RWPE2 (cell line): ENCODE data around the gene ZNF160.

ENCODE experiments used
- ATAC-seq: fragments of 200-7000 bp; cut with Tn5 transposase; 3 replicates; pipeline ENCODE4 v1.9.1; 2021; ENCODE audit warnings: low read depth
- DNase-seq: peaks from one replicate; pipeline ENCODE4 v3.0.0-alpha.2; 2020; ENCODE audit warnings: low spot score
- H3K27ac ChIP-seq: fragments of 450-650 bp; 2 replicates; pipeline ENCODE4 v1.5.1; 2017; ENCODE audit warnings: mild to moderate bottlenecking; ENCODE audit not compliant: poor library complexity, severe bottlenecking
- H3K27me3 ChIP-seq: fragments of 250-450 bp; sonication (Bioruptor Pico); 2 replicates; pipeline ENCODE4 v1.5.1; 2021; ENCODE audit warnings: mild to moderate bottlenecking, moderate library complexity; ENCODE audit not compliant: insufficient read depth, poor library complexity, severe bottlenecking
- H3K36me3 ChIP-seq: fragments of 250-450 bp; sonication (Bioruptor Pico); 2 replicates; pipeline ENCODE4 v1.5.1; 2020; ENCODE audit warnings: low read depth, mild to moderate bottlenecking, moderate library complexity
- H3K4me1 ChIP-seq: fragments of 250-450 bp; sonication (Bioruptor Pico); 2 replicates; pipeline ENCODE4 v1.5.1; 2021; ENCODE audit warnings: mild to moderate bottlenecking, moderate library complexity; ENCODE audit not compliant: insufficient read depth, poor library complexity, severe bottlenecking
- H3K4me3 ChIP-seq: fragments of 250-450 bp; sonication (Bioruptor Pico); 2 replicates; pipeline ENCODE4 v1.5.1; 2021; ENCODE audit warnings: mild to moderate bottlenecking, moderate library complexity; ENCODE audit not compliant: severe bottlenecking
- H3K9me3 ChIP-seq: fragments of 250-450 bp; sonication (Bioruptor Pico); 2 replicates; pipeline ENCODE4 v1.5.1; 2021; ENCODE audit warnings: mild to moderate bottlenecking, moderate library complexity; ENCODE audit not compliant: severe bottlenecking
- TF ChIP-seq, protein P1 (sequence below): fragments of 450-650 bp; IDR thresholded peaks from one replicate; pipeline ENCODE4 v1.5.1; 2017; ENCODE audit warnings: mild to moderate bottlenecking, moderate library complexity; ENCODE audit not compliant: poor library complexity, severe bottlenecking

Gene ZNF160

DNA sequence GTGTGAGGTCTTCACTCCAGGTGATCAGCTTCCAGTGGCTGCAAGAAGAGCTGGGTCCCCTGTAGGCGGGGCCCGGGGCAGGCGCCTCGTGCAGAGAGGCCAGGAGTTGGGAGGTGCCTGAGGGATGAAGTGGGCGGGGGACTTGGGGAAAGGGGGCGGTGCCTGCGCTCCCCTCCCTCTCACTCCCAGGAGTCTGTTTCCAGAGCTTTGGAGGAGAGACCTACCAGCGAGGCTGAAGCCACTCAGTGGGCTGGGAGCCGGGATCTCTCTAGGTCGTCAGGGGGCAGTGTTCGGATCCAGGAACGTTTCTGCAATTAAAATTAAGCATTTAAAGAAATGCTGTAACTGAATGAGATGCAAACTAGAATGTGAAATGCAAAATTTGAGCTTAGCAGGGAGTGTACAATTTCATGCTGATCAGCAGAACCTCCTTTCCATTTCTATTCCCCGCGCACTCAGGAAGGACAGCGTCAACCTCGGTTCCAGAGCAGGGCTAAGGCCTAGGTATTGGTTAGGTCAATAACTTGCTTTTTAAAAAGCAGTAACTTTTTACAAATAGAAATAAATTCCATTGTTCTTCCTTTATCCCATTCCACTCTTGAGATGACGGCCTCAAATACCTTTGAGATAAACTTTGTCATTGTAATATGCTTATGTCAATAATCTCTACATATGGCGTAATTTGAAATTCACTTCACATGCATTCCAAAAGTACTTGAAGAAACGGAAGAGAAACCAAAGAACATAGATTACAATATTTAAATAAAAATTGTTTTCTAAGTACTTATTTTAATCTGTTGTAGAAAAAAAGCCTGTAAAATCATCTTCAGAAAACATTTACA is 11.6 kb downstream of the ZNF160 start:
- Histone ChIP-seq H3K36me3 (peaks cover 68% of the 10 kb centered on the region), H3K4me1 (no peaks in the 10 kb centered on the region), H3K27ac (no peak overlapping the region), H3K9me3 (no peaks in the 10 kb centered on the region), H3K27me3 (no peaks in the 10 kb centered on the region), H3K4me3 (no peak overlapping the region)
- ATAC-seq (no peak), DNase-seq (no peak)
- TF ChIP-seq, protein P1, sequence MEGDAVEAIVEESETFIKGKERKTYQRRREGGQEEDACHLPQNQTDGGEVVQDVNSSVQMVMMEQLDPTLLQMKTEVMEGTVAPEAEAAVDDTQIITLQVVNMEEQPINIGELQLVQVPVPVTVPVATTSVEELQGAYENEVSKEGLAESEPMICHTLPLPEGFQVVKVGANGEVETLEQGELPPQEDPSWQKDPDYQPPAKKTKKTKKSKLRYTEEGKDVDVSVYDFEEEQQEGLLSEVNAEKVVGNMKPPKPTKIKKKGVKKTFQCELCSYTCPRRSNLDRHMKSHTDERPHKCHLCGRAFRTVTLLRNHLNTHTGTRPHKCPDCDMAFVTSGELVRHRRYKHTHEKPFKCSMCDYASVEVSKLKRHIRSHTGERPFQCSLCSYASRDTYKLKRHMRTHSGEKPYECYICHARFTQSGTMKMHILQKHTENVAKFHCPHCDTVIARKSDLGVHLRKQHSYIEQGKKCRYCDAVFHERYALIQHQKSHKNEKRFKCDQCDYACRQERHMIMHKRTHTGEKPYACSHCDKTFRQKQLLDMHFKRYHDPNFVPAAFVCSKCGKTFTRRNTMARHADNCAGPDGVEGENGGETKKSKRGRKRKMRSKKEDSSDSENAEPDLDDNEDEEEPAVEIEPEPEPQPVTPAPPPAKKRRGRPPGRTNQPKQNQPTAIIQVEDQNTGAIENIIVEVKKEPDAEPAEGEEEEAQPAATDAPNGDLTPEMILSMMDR: no peak

DNA sequence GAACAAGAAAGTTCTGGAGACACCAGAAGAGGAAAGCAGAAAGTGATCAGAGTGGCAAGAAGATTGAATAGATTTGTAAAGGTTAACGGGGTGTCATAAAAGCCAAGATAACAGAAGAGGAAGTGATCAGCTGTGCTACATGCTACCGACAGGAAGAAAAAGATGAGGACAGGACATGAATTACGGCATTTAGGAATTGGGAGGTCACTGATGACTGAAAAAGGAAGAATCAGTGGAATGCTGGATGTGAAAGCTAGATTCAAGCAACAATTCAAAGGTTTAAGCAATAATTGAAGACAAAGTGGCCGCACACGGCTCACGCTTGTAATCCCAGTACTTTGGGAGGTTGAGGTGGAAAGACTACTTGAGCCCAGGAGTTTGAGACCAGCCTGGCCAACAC is 15.1 kb downstream of the ZNF160 start:
- no peaks in the 10 kb centered on the region for H3K4me1 ChIP-seq
- no peak for ATAC-seq
- H3K9me3 ChIP-seq: no peaks in the 10 kb centered on the region
- H3K27ac ChIP-seq: no peak overlapping the region
- H3K27me3 ChIP-seq: no peaks in the 10 kb centered on the region
- no peak for DNase-seq
- peaks cover 94% of the 10 kb centered on the region for H3K36me3 ChIP-seq
- H3K4me3 ChIP-seq: no peak overlapping the region
- TF ChIP-seq, protein P1: no peak

DNA sequence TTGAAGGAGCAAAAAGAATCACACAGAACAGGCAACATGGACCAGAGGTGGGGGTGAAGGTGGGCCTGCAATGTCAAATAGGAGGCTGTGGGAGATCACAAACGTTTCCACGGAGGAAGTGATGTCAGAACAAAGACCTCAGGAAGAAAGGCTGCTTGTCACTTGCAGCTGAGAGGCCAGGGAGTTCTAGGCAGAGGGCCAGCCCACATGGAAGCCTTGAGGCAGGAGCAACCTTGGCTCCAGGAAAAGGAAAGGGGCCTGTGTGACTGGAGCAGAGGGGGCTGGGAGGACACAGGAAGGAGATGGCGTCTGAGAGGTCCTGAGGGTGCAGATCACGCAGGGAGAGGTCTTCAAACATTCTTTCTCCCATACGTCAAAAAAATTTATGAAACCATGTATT is 16.3 kb downstream of the ZNF160 start:
- TF ChIP-seq, protein P1: no peak
- Histone ChIP-seq H3K27me3 (no peaks in the 10 kb centered on the region), H3K36me3 (peaks cover 94% of the 10 kb centered on the region), H3K4me3 (no peak overlapping the region), H3K27ac (no peak overlapping the region), H3K4me1 (no peaks in the 10 kb centered on the region), H3K9me3 (no peaks in the 10 kb centered on the region)
- DNase-seq: no peak
- ATAC-seq: no peak

DNA sequence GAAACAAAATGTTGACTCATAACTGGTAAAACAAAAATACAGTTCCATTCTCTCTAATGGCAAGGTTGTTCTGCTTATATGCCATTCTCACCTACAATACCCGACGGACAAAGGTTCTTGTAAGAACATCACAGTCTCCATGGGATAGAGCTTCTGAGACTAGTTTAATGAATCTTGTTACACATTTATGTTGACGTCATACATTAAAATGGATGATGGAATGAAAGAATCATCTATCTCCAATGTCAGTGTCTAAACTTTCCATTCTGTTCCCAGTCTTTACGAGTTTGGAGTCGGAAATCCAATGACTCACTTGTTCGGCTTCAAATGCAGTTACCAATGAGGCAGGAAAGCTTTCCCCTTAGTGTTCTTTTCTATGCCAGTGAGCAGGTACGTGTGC is 17.7 kb downstream of the ZNF160 start:
- DNase-seq (no peak), ATAC-seq (no peak)
- H3K27ac ChIP-seq: no peak overlapping the region
- H3K27me3 ChIP-seq: no peaks in the 10 kb centered on the region
- no peak overlapping the region for H3K4me3 ChIP-seq
- no peaks in the 10 kb centered on the region for H3K4me1 ChIP-seq
- peaks cover 92% of the 10 kb centered on the region for H3K36me3 ChIP-seq
- TF ChIP-seq, protein P1: no peak
- H3K9me3 ChIP-seq: peaks cover 4% of the 10 kb centered on the region

DNA sequence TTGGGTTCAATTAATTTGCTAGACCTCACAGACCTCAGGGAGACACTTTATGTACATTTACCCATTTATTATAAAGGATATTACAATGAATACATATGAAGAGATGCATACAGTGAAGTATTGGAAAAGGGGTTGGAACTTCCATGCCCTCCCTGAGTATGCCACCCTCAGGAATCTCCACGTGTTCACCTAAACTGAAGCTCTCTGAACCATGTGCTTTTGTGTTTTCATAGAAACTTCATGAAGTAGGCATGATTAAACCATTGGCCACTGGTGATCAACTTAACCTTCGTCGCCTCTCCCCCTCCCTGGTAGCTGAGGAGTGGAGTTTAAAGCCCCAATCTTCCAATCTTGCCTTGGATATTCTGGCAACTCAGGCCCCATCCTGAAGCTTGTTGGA is 20.3 kb downstream of the ZNF160 start:
- H3K4me3 ChIP-seq: no peak overlapping the region
- H3K27me3 ChIP-seq: no peaks in the 10 kb centered on the region
- H3K4me1 ChIP-seq: no peaks in the 10 kb centered on the region
- peaks cover 72% of the 10 kb centered on the region for H3K36me3 ChIP-seq
- H3K9me3 ChIP-seq: peaks cover 5% of the 10 kb centered on the region
- no peak overlapping the region for H3K27ac ChIP-seq
- no peak for ATAC-seq
- no peak for DNase-seq
- TF ChIP-seq, protein P1: no peak
